ENCODE results near the gene STPG1.

STPG1 gene

GRCh38 chr1:24308365-24309015, 105.1 kb downstream of the STPG1 start:
- no peaks in the 10 kb centered on the region for H3K36me3 ChIP-seq (ENCODE audit: insufficient read depth, insufficient read length, low read length)
- no peak overlapping the region for H3K4me3 ChIP-seq (ENCODE audit: insufficient read length, low read depth)
- H3K4me1 ChIP-seq (ENCODE audit: insufficient read depth, insufficient read length): peaks cover 24% of the 10 kb centered on the region
- H3K27me3 ChIP-seq (ENCODE audit: insufficient read depth, insufficient read length): no peaks in the 10 kb centered on the region
- H3K9me3 ChIP-seq (ENCODE audit: insufficient read depth, low read length): no peaks in the 10 kb centered on the region
- TF ChIP-seq YY1 (IDR thresholded peaks at IDR 0.05; ENCODE audit: insufficient read depth, insufficient read length) (no peak), ZNF274 (IDR thresholded peaks at IDR 0.05; ENCODE audit: low read depth, low read length) (no peak), SUZ12 (IDR thresholded peaks at IDR 0.05; ENCODE audit: extremely low read depth, insufficient read depth, insufficient read length) (no peak)
- peak overlapping the region; percentile 65 for H3K9ac ChIP-seq (ENCODE audit: insufficient read length, low read depth)
- DNase-seq (ENCODE audit: low read depth, low spot score): peak; percentile 99

Measured in NT2/D1 (cell line).